ENCODE results near the gene LSM12.
A peak's percentile ranks its signal among the peaks of the same experiment; 100 is the strongest.
"Not testable (repeated sequence)": the region's sequence is repeated elsewhere in the genome, so short reads cannot be mapped to it uniquely, and the experiment has no call there.

Gene LSM12

GRCh38 chr17:44066204-44066930, at the start of gene LSM12:
Gene LSM12, minus strand, starts transcription at chr17:44066671. Its CDS starts 84 bp downstream, at chr17:44066587.
- DNase-seq: peak; percentile 71

- no peak for DNase-seq
Observed at GRCh38 chr17:44115585-44116415, 49.3 kb upstream of the LSM12 start.

GRCh38 chr17:44113868-44114840, 47.7 kb upstream of the LSM12 start:
- no peak for DNase-seq

- DNase-seq: no peak
Observed at GRCh38 chr17:44113382-44113781, 46.9 kb upstream of the LSM12 start.

- no peak for DNase-seq
Observed at GRCh38 chr17:44112284-44113280, 46.1 kb upstream of the LSM12 start.

GRCh38 chr17:44111777-44112176, 45.3 kb upstream of the LSM12 start:
- DNase-seq: no peak

GRCh38 chr17:44110823-44111633, 44.6 kb upstream of the LSM12 start:
- DNase-seq: peak; percentile 55

- no peak for DNase-seq
Observed at GRCh38 chr17:44110011-44110686, 43.7 kb upstream of the LSM12 start.

- no peak for DNase-seq
Observed at GRCh38 chr17:44109312-44109630, 42.8 kb upstream of the LSM12 start.

- DNase-seq: no peak
Observed at GRCh38 chr17:44108440-44109311, 42.2 kb upstream of the LSM12 start.

- no peak for DNase-seq
Observed at GRCh38 chr17:44106801-44107200, 40.3 kb upstream of the LSM12 start.

GRCh38 chr17:44105941-44106340, 39.5 kb upstream of the LSM12 start:
- DNase-seq: no peak

- no peak for DNase-seq
Observed at GRCh38 chr17:44105483-44105882, 39.0 kb upstream of the LSM12 start.

GRCh38 chr17:44102849-44103622, 36.6 kb upstream of the LSM12 start:
- DNase-seq: no peak

GRCh38 chr17:44101858-44102257, 35.4 kb upstream of the LSM12 start:
- not testable (repeated sequence) for DNase-seq

- DNase-seq: no peak
Observed at GRCh38 chr17:44097110-44097958, 30.9 kb upstream of the LSM12 start.
